ENCODE results near the gene HIRIP3. TPM values are rescaled to one million over a fixed set of nuclear protein-coding genes. Genes with fewer than 3 reads are reported as not detected.

Gene HIRIP3
- total and polyA plus RNA-seq, 2 of the 4 experiments (the other 2 are of a cell fraction): 5.0 to 10.5 TPM

DNA sequence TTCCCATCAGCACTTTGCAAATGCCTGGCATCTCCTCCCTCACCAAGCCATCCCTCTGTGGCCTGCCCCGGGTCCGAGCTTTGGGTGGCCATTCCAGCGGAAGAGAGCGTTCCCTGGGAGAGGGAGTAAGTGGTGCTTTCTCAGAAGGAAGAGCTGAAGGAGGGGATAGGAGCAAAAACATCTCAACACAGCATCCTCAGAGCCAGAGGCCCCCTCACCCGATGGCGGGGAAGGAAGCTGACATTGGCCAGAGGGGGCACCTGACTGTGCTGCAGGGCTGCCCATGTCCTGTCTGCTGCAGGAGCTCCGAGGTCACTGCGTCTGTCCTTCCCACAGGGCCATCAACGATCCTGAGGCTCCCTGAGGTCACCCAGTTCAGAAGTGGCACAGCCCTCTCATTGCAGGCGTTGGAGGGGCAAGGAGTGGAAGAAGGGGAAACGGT lies 36.1 kb upstream of the HIRIP3 start:
- Histone ChIP-seq H2AFZ (replicated peaks; ENCODE audit: low read length, poor library complexity) (peak overlapping the region; percentile 32), H4K5ac (ENCODE audit: low read depth, low read length) (no peak overlapping the region), H3K23ac (ENCODE audit: low read depth, low read length) (no peak overlapping the region), H4K8ac (ENCODE audit: low read depth in 2 of 2, low read length in 2 of 2) (no peak overlapping the region), H2BK5ac (ENCODE audit: low read depth, low read length, poor library complexity, severe bottlenecking) (no peak overlapping the region), H2BK120ac (ENCODE audit: low read depth, low read length) (no peak overlapping the region), H2BK20ac (ENCODE audit: low read depth, low read length) (no peak overlapping the region), H2BK15ac (ENCODE audit: low read depth, low read length) (no peak overlapping the region), H3K18ac (ENCODE audit: low read depth, low read length) (no peak overlapping the region), H3K4ac (ENCODE audit: low read depth, low read length) (no peak overlapping the region), H3K56ac (ENCODE audit: extremely low read depth, insufficient read depth, low read length) (no peak overlapping the region), H3K9ac (ENCODE audit: low read depth, low read length) (no peak overlapping the region), H4K91ac (ENCODE audit: insufficient read depth, low read depth, low read length) (no peak overlapping the region), H3K4me1 (ENCODE audit: control insufficient read depth, insufficient read depth, low read length) (no peaks in the 10 kb centered on the region), H3K4me3 (ENCODE audit: insufficient read depth, low read depth, low read length) (no peak overlapping the region), H3K79me1 (ENCODE audit: low read depth in 1 of 2, low read length in 2 of 2) (no peaks in the 10 kb centered on the region), H4K20me1 (ENCODE audit: insufficient read depth, low read length) (peaks cover 9% of the 10 kb centered on the region; the same call in 1 of the 2 replicates), H3K9me1 (ENCODE audit: insufficient read depth, low read length) (no peaks in the 10 kb centered on the region), H3K27ac (ENCODE audit: insufficient read depth, low read length) (no peak overlapping the region), H3K36me3 (ENCODE audit: control insufficient read depth, insufficient read depth, low read length) (no peaks in the 10 kb centered on the region), H3K27me3 (ENCODE audit: control insufficient read depth, insufficient read depth, low read length) (peaks cover 63% of the 10 kb centered on the region), H2AK9ac (replicated peaks; ENCODE audit: low read depth, low read length, poor library complexity) (no peak overlapping the region), H3K4me2 (ENCODE audit: low read depth, low read length) (no peak overlapping the region), H2AK5ac (ENCODE audit: low read depth, low read length) (no peak overlapping the region), H3K14ac (replicated peaks; ENCODE audit: low read depth, low read length) (no peak overlapping the region), H3K9me3 (ENCODE audit: control insufficient read depth, insufficient read depth, low read length) (no peaks in the 10 kb centered on the region)
- ChIA-PET POLR2A (ENCODE audit: unreplicated experiment) (no interaction called here), CTCF (interaction anchor here (1.3 to 1.4 kb wide), 2 partner anchors 10 to 17 kb away, joined by 4 to 6 read pairs; no protein-coding TSS in a partner anchor)
- intact Hi-C loops (cut with micrococcal nuclease): no loop called here
- no peak for TF ChIP-seq FOS (IDR thresholded peaks at IDR 0.05; ENCODE audit: low read depth, low read length)
- TF ChIP-seq CHD1 (IDR thresholded peaks at IDR 0.05; ENCODE audit: low read depth, low read length): no peak
- TF ChIP-seq NFE2L2 (IDR thresholded peaks at IDR 0.05; ENCODE audit: low read depth, low read length): no peak
- no peak for DNase-seq
- dilution Hi-C loops (cut with HindIII; ENCODE audit: low sequenced_read_pairs, unreplicated experiment): no loop called here
- no TSS peak for BruUV-seq (replicated peaks)
- no CpG with 5 or more reads among the region's 11 CpGs for WGBS, 2 experiments (ENCODE audit: extremely low coverage in 2 of 2, insufficient read length in 1 of 2)
- no peak for ATAC-seq (ENCODE audit: low read depth)
- in situ Hi-C loops (cut with MboI; ENCODE audit: low sequenced_read_pairs): no loop called here
